Gastroesophageal sphincter (tissue), 3 donors: ENCODE measurements around the gene SMCR8.

Experiments used
- CTCF ChIP-seq, 4 experiments: fragments of 200-600 bp in 2 of 4; fragments of 450-650 bp in 2 of 4; sonication (generic) in 1 of 4; IDR thresholded peaks; one replicate each; pipeline ENCODE4 v1.5.1; 2017 to 2019; ENCODE audit warnings: antibody characterized with exemption in 4 of 4, mild to moderate bottlenecking in 2 of 4, moderate library complexity in 2 of 4
- POLR2A ChIP-seq, 2 donors: fragments of 450-650 bp; IDR thresholded peaks; one replicate each; pipeline ENCODE4 v1.6.1; 2017; ENCODE audit warnings: antibody characterized with exemption in 2 of 2, mild to moderate bottlenecking in 2 of 2, moderate library complexity in 1 of 2

GRCh38 chr17:18278867-18279266 is 36.2 kb upstream of the SMCR8 start:
- TF ChIP-seq CTCF (IDR thresholded peaks at IDR 0.05) = no peak
- TF ChIP-seq POLR2A (IDR thresholded peaks at IDR 0.05) = no peak
